ENCODE results near the gene GFI1. TPM values are rescaled to one million over a fixed set of nuclear protein-coding genes. Genes with fewer than 3 reads are reported as not detected.

The GFI1 gene
- total RNA-seq, 1 experiment from 2014 or later, result 0.52 TPM

GRCh38 chr1:92511541-92511940 is 24.8 kb upstream of the GFI1 start:
- peaks cover 19% of the 10 kb centered on the region for H3K4me1 ChIP-seq (ENCODE audit: insufficient read depth, low read length, poor library complexity, severe bottlenecking)
- no peaks in the 10 kb centered on the region for H3K9me3 ChIP-seq (ENCODE audit: low read depth, low read length, poor library complexity, severe bottlenecking)
- no peaks in the 10 kb centered on the region for H3K36me3 ChIP-seq (ENCODE audit: insufficient read depth, low read length, poor library complexity, severe bottlenecking)
- H3K27ac ChIP-seq (ENCODE audit: low read depth, low read length, poor library complexity, severe bottlenecking), result no peak overlapping the region
- DNase-seq (ENCODE audit: low spot score), result no peak
- intact Hi-C loops (cut with micrococcal nuclease; ENCODE audit: unreplicated experiment), result no loop called here
- BruUV-seq (replicated peaks), result no TSS peak
- ChIA-PET POLR2A (ENCODE audit: low non-redundant PET) (no interaction called here), CTCF (no interaction called here)
- no peaks in the 10 kb centered on the region for H3K27me3 ChIP-seq (replicated peaks; ENCODE audit: insufficient read depth, low read depth, low read length, poor library complexity)
- TF ChIP-seq CTCF (conservative IDR thresholded peaks at IDR 0.05; ENCODE audit: low read depth, low read length), result no peak
- H3K4me3 ChIP-seq (ENCODE audit: low read depth, low read length, poor library complexity, severe bottlenecking), result no peak overlapping the region

- no peak for DNase-seq (ENCODE audit: low spot score)
- intact Hi-C loops (cut with micrococcal nuclease; ENCODE audit: unreplicated experiment), result no loop called here
- H3K36me3 ChIP-seq (ENCODE audit: insufficient read depth, low read length, poor library complexity, severe bottlenecking), result no peaks in the 10 kb centered on the region
- H3K27me3 ChIP-seq (replicated peaks; ENCODE audit: insufficient read depth, low read depth, low read length, poor library complexity), result no peaks in the 10 kb centered on the region
- no peak overlapping the region for H3K4me3 ChIP-seq (ENCODE audit: low read depth, low read length, poor library complexity, severe bottlenecking)
- no peak overlapping the region for H3K27ac ChIP-seq (ENCODE audit: low read depth, low read length, poor library complexity, severe bottlenecking)
- H3K9me3 ChIP-seq (ENCODE audit: low read depth, low read length, poor library complexity, severe bottlenecking), result no peaks in the 10 kb centered on the region
- ChIA-PET CTCF (no interaction called here), POLR2A (ENCODE audit: low non-redundant PET) (no interaction called here)
- no peak for TF ChIP-seq EZH2 (IDR thresholded peaks at IDR 0.05; ENCODE audit: borderline replicate concordance, low read depth, low read length, poor library complexity, severe bottlenecking)
- no peak for TF ChIP-seq CTCF (conservative IDR thresholded peaks at IDR 0.05; ENCODE audit: low read depth, low read length)
- no peaks in the 10 kb centered on the region for H3K4me1 ChIP-seq (ENCODE audit: insufficient read depth, low read length, poor library complexity, severe bottlenecking)
- BruUV-seq (replicated peaks), result no TSS peak
Measured at GRCh38 chr1:92509619-92510018, 22.9 kb upstream of the GFI1 start.

- intact Hi-C loops (cut with micrococcal nuclease; ENCODE audit: unreplicated experiment), result no loop called here
- H3K4me1 ChIP-seq (ENCODE audit: insufficient read depth, low read length, poor library complexity, severe bottlenecking), result no peaks in the 10 kb centered on the region
- DNase-seq (ENCODE audit: low spot score), result no peak
- no TSS peak for BruUV-seq (replicated peaks)
- CTCF ChIA-PET, result no interaction called here
- H3K36me3 ChIP-seq (ENCODE audit: insufficient read depth, low read length, poor library complexity, severe bottlenecking), result no peaks in the 10 kb centered on the region
- POLR2A ChIA-PET (ENCODE audit: low non-redundant PET), result no interaction called here
- TF ChIP-seq CTCF (conservative IDR thresholded peaks at IDR 0.05; ENCODE audit: low read depth, low read length), result no peak
- no peak for TF ChIP-seq EZH2 (IDR thresholded peaks at IDR 0.05; ENCODE audit: borderline replicate concordance, low read depth, low read length, poor library complexity, severe bottlenecking)
- H3K4me3 ChIP-seq (ENCODE audit: low read depth, low read length, poor library complexity, severe bottlenecking), result no peak overlapping the region
- H3K27ac ChIP-seq (ENCODE audit: low read depth, low read length, poor library complexity, severe bottlenecking), result no peak overlapping the region
- H3K27me3 ChIP-seq (replicated peaks; ENCODE audit: insufficient read depth, low read depth, low read length, poor library complexity), result no peaks in the 10 kb centered on the region
- H3K9me3 ChIP-seq (ENCODE audit: low read depth, low read length, poor library complexity, severe bottlenecking), result no peaks in the 10 kb centered on the region
Measured at GRCh38 chr1:92505015-92505692, 18.4 kb upstream of the GFI1 start.
